HEK293 (cell line): Measurements from ENCODE around the gene PCDH12.

Experiments used
- CTCF ChIA-PET: fragments of 350-600 bp; formaldehyde crosslinking; extraction: SDS; loops from one replicate; lab custom pipeline; 2021; ENCODE audit warnings: antibody characterized with exemption; lab: Yijun Ruan, JAX
- POLR2A ChIA-PET: fragments of 300-600 bp; formaldehyde crosslinking; extraction: SDS; loops from one replicate; lab custom pipeline; 2020; ENCODE audit warnings: antibody characterized with exemption, inconsistent platforms; lab: Yijun Ruan, JAX
- H3K27ac ChIP-seq: fragments of 200-500 bp; sonication (Bioruptor generic); 2 replicates; pipeline ENCODE4 v1.5.1; 2014; ENCODE audit warnings: low read depth, low read length, control low read depth, inconsistent platforms; ENCODE audit errors: extremely low read depth
- H3K36me3 ChIP-seq, 2 experiments: fragments of 200-500 bp in 1 of 2; sonication (Bioruptor generic) in 1 of 2; 1 replicate in 1 of 2; 2 replicates in 1 of 2; pipeline ENCODE4 v1.5.1; 2014 to 2017; ENCODE audit warnings: inconsistent platforms in 2 of 2, low read length in 2 of 2; ENCODE audit not compliant: control insufficient read depth in 2 of 2, insufficient read depth in 1 of 2
- H3K4me1 ChIP-seq: fragments of 200-500 bp; sonication (Bioruptor generic); 2 replicates; pipeline ENCODE4 v1.5.1; 2014; ENCODE audit warnings: mild to moderate bottlenecking, low read length, inconsistent platforms; ENCODE audit not compliant: control insufficient read depth, insufficient read depth
- H3K4me3 ChIP-seq: 2 replicates; pipeline ENCODE4 v1.5.1; 2011; ENCODE audit warnings: low read depth, mild to moderate bottlenecking, control low read depth, low read length, moderate library complexity
- H3K9me3 ChIP-seq: fragments of 200-500 bp; sonication (Bioruptor generic); 2 replicates; pipeline ENCODE4 v1.5.1; 2014; ENCODE audit warnings: low read depth, low read length, inconsistent platforms; ENCODE audit not compliant: control insufficient read depth, insufficient read depth
- ATF2 ChIP-seq: fragments of 450-650 bp; formaldehyde crosslinking; IDR thresholded peaks from 2 replicates; pipeline ENCODE4 v1.5.1; 2016; ENCODE audit warnings: missing biosample characterization, missing genetic modification characterization, low read depth
- GLI2 ChIP-seq: fragments of 450-650 bp; formaldehyde crosslinking; IDR thresholded peaks from 2 replicates; pipeline ENCODE4; 2017; ENCODE audit warnings: missing biosample characterization, missing genetic modification characterization, low read depth, borderline replicate concordance
- HOXA7 ChIP-seq: sonication (generic); formaldehyde crosslinking; IDR thresholded peaks from 2 replicates; pipeline ENCODE4 v1.8.1; 2022; ENCODE audit warnings: missing genetic modification reagents, borderline replicate concordance
- HOXC10 ChIP-seq: sonication (generic); formaldehyde crosslinking; IDR thresholded peaks from 2 replicates; pipeline ENCODE4 v1.8.1; 2023; ENCODE audit warnings: mild to moderate bottlenecking, missing genetic modification reagents
- IKZF3 ChIP-seq: fragments of 450-650 bp; IDR thresholded peaks from 2 replicates; pipeline ENCODE4 v1.5.0; 2018; ENCODE audit warnings: missing biosample characterization, mild to moderate bottlenecking, missing genetic modification characterization, moderate library complexity
- KLF10 ChIP-seq: fragments of 450-650 bp; IDR thresholded peaks from 2 replicates; pipeline ENCODE4 v1.5.1; 2018; ENCODE audit warnings: missing biosample characterization, mild to moderate bottlenecking, missing genetic modification characterization
- KLF7 ChIP-seq: fragments of 450-650 bp; formaldehyde crosslinking; IDR thresholded peaks from 2 replicates; pipeline ENCODE4 v1.5.1; 2016; ENCODE audit warnings: missing biosample characterization, missing genetic modification characterization, borderline replicate concordance
- PRDM1 ChIP-seq: fragments of 450-650 bp; formaldehyde crosslinking; IDR thresholded peaks from 2 replicates; pipeline ENCODE4; 2016; ENCODE audit warnings: missing biosample characterization, missing genetic modification characterization
- SALL2 ChIP-seq: fragments of 450-650 bp; formaldehyde crosslinking; IDR thresholded peaks from 2 replicates; pipeline ENCODE4 v1.5.0; 2017; ENCODE audit warnings: missing biosample characterization, mild to moderate bottlenecking, missing genetic modification characterization, borderline replicate concordance
- SP3 ChIP-seq: fragments of 450-650 bp; formaldehyde crosslinking; IDR thresholded peaks from 2 replicates; pipeline ENCODE4 v1.5.1; 2016; ENCODE audit warnings: missing biosample characterization, missing genetic modification characterization
- ZBTB17 ChIP-seq: fragments of 450-650 bp; formaldehyde crosslinking; IDR thresholded peaks from 2 replicates; pipeline ENCODE4 v1.5.1; 2016; ENCODE audit warnings: missing biosample characterization, missing genetic modification characterization
- ZBTB7A ChIP-seq: fragments of 450-650 bp; formaldehyde crosslinking; IDR thresholded peaks from 2 replicates; pipeline ENCODE4 v1.5.1; 2016; ENCODE audit warnings: low read depth, missing biosample characterization, missing genetic modification characterization
- ZEB2 ChIP-seq: fragments of 450-650 bp; formaldehyde crosslinking; IDR thresholded peaks from 2 replicates; pipeline ENCODE4 v1.5.1; 2016; ENCODE audit warnings: missing biosample characterization, missing genetic modification characterization
- ZIC2 ChIP-seq: fragments of 450-650 bp; formaldehyde crosslinking; IDR thresholded peaks from 2 replicates; pipeline ENCODE4 v1.5.1; 2016; ENCODE audit warnings: missing biosample characterization, missing genetic modification characterization
- ZNF174 ChIP-seq: fragments of 450-650 bp; formaldehyde crosslinking; IDR thresholded peaks from 2 replicates; pipeline ENCODE4 v1.5.0; 2017; ENCODE audit warnings: missing biosample characterization, mild to moderate bottlenecking, missing genetic modification characterization
- ZNF175 ChIP-seq: fragments of 450-650 bp; formaldehyde crosslinking; IDR thresholded peaks from 2 replicates; pipeline ENCODE4 v1.5.1; 2016; ENCODE audit warnings: missing biosample characterization, missing genetic modification characterization
- ZNF2 ChIP-seq: fragments of 450-650 bp; formaldehyde crosslinking; IDR thresholded peaks from 2 replicates; pipeline ENCODE4 v1.5.1; 2016; ENCODE audit warnings: missing biosample characterization, missing genetic modification characterization
- ZNF211 ChIP-seq: fragments of 450-650 bp; formaldehyde crosslinking; IDR thresholded peaks from 2 replicates; pipeline ENCODE4 v1.5.1; 2016; ENCODE audit warnings: low read depth, missing biosample characterization, missing genetic modification characterization
- ZNF362 ChIP-seq: fragments of 450-650 bp; formaldehyde crosslinking; IDR thresholded peaks from 2 replicates; pipeline ENCODE4 v1.5.1; 2016; ENCODE audit warnings: missing biosample characterization, missing genetic modification characterization
- ZNF449 ChIP-seq: fragments of 450-650 bp; formaldehyde crosslinking; IDR thresholded peaks from 2 replicates; pipeline ENCODE4 v1.5.1; 2017; ENCODE audit warnings: missing biosample characterization, mild to moderate bottlenecking, missing genetic modification characterization, moderate library complexity
- ZNF510 ChIP-seq: fragments of 450-650 bp; formaldehyde crosslinking; IDR thresholded peaks from 2 replicates; pipeline ENCODE4 v1.5.1; 2018; ENCODE audit warnings: mild to moderate bottlenecking, missing genetic modification characterization, missing biosample characterization; ENCODE audit not compliant: insufficient replicate concordance
- ZNF521 ChIP-seq: fragments of 450-650 bp; formaldehyde crosslinking; IDR thresholded peaks from 2 replicates; pipeline ENCODE4 v1.5.1; 2017; ENCODE audit warnings: missing biosample characterization, mild to moderate bottlenecking, missing genetic modification characterization
- ZNF544 ChIP-seq: fragments of 450-650 bp; formaldehyde crosslinking; IDR thresholded peaks from 2 replicates; pipeline ENCODE4 v1.5.0; 2017; ENCODE audit warnings: missing biosample characterization, missing genetic modification characterization
- ZNF555 ChIP-seq: fragments of 450-650 bp; formaldehyde crosslinking; conservative IDR thresholded peaks from 2 replicates; pipeline ENCODE4 v1.5.1; 2017; ENCODE audit warnings: missing biosample characterization, mild to moderate bottlenecking, missing genetic modification characterization, inconsistent platforms
- ZNF610 ChIP-seq: fragments of 450-650 bp; formaldehyde crosslinking; IDR thresholded peaks from 2 replicates; pipeline ENCODE4 v1.5.1; 2016; ENCODE audit warnings: missing biosample characterization, missing genetic modification characterization, borderline replicate concordance
- ZNF768 ChIP-seq: fragments of 450-650 bp; formaldehyde crosslinking; IDR thresholded peaks from 2 replicates; pipeline ENCODE4 v1.5.1; 2018; ENCODE audit warnings: missing biosample characterization, mild to moderate bottlenecking, missing genetic modification characterization
- ZNF777 ChIP-seq: fragments of 450-650 bp; formaldehyde crosslinking; IDR thresholded peaks from 2 replicates; pipeline ENCODE4 v1.5.1; 2017; ENCODE audit warnings: missing biosample characterization, missing genetic modification characterization, borderline replicate concordance
- ZNF837 ChIP-seq: fragments of 450-650 bp; formaldehyde crosslinking; IDR thresholded peaks from 2 replicates; pipeline ENCODE4 v1.5.1; 2016; ENCODE audit warnings: missing biosample characterization, missing genetic modification characterization
- ZSCAN23 ChIP-seq: fragments of 450-650 bp; formaldehyde crosslinking; IDR thresholded peaks from 2 replicates; pipeline ENCODE4 v1.5.1; 2016; ENCODE audit warnings: missing biosample characterization, missing genetic modification characterization
- ZSCAN30 ChIP-seq: fragments of 450-650 bp; IDR thresholded peaks from 2 replicates; pipeline ENCODE4 v1.5.1; 2018; ENCODE audit warnings: missing biosample characterization, mild to moderate bottlenecking, missing genetic modification characterization, moderate library complexity

Gene PCDH12

GRCh38 chr5:141902015-141902814, 55.8 kb downstream of the PCDH12 start:
- CTCF ChIA-PET = interaction anchor here (0.5 to 1.7 kb wide), 4 partner anchors 24 to 66 kb away, joined by 4 to 5 read pairs (median 5); partner anchors contain the start of gene PCDH1
- POLR2A ChIA-PET = no interaction called here

GRCh38 chr5:141898448-141899049, 59.5 kb downstream of the PCDH12 start:
- CTCF ChIA-PET = interaction anchor here (1.1 kb wide), 1 partner anchor 9 kb away, joined by 10 read pairs; no protein-coding TSS in a partner anchor

More at GRCh38 chr5:141902015-141902814, 55.8 kb downstream of the PCDH12 start:
- Histone ChIP-seq H3K36me3 (no peaks in the 10 kb centered on the region), H3K4me1 (peaks cover 2% of the 10 kb centered on the region; the same call in 1 of the 2 replicates), H3K4me3 (no peak overlapping the region), H3K9me3 (no peaks in the 10 kb centered on the region), H3K27ac (no peak overlapping the region)
- no peak for TF ChIP-seq ZBTB17
- TF ChIP-seq ZNF610 = no peak
- TF ChIP-seq ZNF362 (tag by site-specific recombination) = no peak
- no peak for TF ChIP-seq ZNF175 (tag by site-specific recombination)
- no peak for TF ChIP-seq KLF10 (tag by site-specific recombination)
- no peak for TF ChIP-seq ZNF555 (tag by site-specific recombination)
- TF ChIP-seq ZNF449 (tag by site-specific recombination) = no peak
- no peak for TF ChIP-seq GLI2 (tag by site-specific recombination)
- no peak for TF ChIP-seq ZNF2 (tag by site-specific recombination)
- TF ChIP-seq PRDM1 = no peak
- no peak for TF ChIP-seq KLF7 (tag by site-specific recombination)
- TF ChIP-seq IKZF3 (tag by site-specific recombination) = no peak
- no peak for TF ChIP-seq ATF2

More at GRCh38 chr5:141898448-141899049, 59.5 kb downstream of the PCDH12 start:
- no peak for TF ChIP-seq ZNF510 (tag by site-specific recombination)
- TF ChIP-seq ZSCAN23 (tag by site-specific recombination) = no peak
- no peak for TF ChIP-seq ZBTB17
- no peak for TF ChIP-seq SP3 (tag by site-specific recombination)
- no peak for TF ChIP-seq HOXA7 (CRISPR knock-in tag)
- no peak for TF ChIP-seq ZNF211 (tag by site-specific recombination)
- TF ChIP-seq ZNF777 = no peak
- no peak for TF ChIP-seq ZNF174 (tag by site-specific recombination)
- TF ChIP-seq ZNF768 = no peak
- TF ChIP-seq SALL2 (tag by site-specific recombination) = no peak
- TF ChIP-seq HOXC10 (CRISPR knock-in tag) = no peak
- TF ChIP-seq ZSCAN30 (tag by site-specific recombination) = no peak
- TF ChIP-seq ZNF521 (tag by site-specific recombination) = no peak
- TF ChIP-seq ZBTB7A (tag by site-specific recombination) = no peak
- no peak for TF ChIP-seq ZNF837 (tag by site-specific recombination)
- no peak for TF ChIP-seq ZNF175 (tag by site-specific recombination)
- TF ChIP-seq ZIC2 (tag by site-specific recombination) = no peak
- no peak for TF ChIP-seq ZNF544 (tag by site-specific recombination)
- TF ChIP-seq ZEB2 (tag by site-specific recombination) = no peak
- TF ChIP-seq, all 188 proteins: peak for 0
- Histone ChIP-seq H3K36me3 (no peaks in the 10 kb centered on the region), H3K27ac (no peak overlapping the region), H3K9me3 (no peaks in the 10 kb centered on the region), H3K4me1 (peaks cover 2% of the 10 kb centered on the region; the same call in 1 of the 2 replicates), H3K4me3 (no peak overlapping the region)
- POLR2A ChIA-PET = no interaction called here
